Activated CD8-positive, alpha-beta memory T cell treated with anti-CD3 and anti-CD28 coated beads, Interleukin-2, amount 50 U/mL, for 1 hour (primary cell): ENCODE measurements around the gene CIAO3.
"Not testable (repeated sequence)": the region's sequence is repeated elsewhere in the genome, so short reads cannot be mapped to it uniquely, and the experiment has no call there.

ENCODE experiments used
- DNase-seq: peaks from one replicate; pipeline ENCODE4 v3.0.0-alpha.2; 2020; ENCODE audit errors: extremely low read depth

The CIAO3 gene

DNA sequence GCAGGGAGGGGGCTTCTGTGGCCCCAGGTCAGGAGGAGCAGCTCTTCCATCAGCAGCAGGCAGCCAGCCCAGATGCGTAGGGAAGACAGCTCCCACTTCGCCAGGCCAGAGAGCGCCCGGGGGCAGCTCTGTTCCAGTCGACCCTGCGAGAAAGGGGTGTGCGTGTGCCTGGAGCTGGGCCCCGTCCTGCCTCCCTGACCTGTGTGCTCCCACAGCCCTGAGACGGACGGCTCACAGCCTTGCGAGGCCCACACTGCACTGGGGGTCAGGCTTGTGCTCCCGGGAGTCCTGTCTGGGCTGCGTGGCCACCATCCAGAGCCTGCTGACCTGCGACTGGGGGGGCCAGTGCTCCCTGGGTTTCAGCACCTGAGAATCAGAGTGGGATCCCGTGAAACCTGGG lies 19.3 kb upstream of the CIAO3 start:
- DNase-seq = no peak

DNA sequence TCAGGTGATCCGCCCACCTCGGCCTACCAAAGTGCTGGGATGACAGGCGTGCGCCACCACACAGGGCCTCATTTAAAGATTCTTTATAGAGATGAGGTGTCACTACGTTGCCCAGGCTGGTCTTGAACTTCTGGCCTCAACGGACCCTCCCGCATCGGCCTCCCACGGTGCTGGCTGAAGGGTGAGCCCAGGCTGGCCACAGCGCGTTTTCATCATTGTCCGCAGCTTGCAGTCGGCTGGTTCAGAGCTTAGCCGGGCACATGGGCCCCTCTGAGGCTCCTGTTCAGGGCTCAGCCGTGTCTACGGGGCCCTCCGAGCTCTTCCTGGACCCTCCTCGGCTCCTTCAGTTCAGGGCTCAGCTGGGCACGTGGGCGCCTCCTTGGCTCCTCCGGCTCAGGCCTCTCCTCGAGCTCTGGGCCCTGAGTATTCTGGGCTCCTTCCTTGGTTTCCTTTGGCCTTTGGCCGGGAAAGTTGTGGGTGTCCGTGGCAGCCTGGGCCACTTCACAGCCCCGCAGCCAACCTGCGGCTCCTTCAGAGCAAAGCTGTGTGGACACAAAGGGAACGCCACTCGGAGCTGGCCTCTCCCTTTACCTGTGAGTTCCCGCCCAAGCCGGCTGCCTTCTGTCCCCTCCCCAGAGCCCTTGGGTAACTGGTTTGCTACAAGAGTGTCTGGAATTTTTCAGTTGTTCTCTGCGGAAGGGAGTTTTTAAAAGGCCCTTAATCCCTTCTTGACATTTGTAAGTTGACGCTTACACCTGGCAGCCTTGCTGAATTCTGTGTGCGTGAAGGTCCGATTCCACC lies 18.5 kb upstream of the CIAO3 start:
- DNase-seq = no peak

DNA sequence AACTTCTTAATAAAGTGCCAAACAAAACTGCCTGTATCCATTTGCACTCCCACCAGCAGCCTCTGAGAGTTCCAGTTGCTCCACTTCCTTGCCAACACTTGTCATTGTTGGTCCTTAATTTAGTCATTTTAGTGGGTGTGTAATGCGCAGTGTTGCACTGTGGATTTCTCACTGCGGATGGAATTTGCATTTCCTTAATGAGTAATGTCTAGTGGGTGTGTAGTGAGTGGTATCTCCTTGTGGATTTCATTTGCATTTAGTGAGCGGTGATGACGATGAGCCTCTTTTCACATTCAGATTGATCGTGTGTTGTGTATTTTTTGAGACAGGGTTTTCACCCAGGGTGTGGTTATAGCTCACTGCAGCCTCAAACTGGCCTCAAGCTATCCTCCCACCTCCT lies 15.6 kb upstream of the CIAO3 start:
- no peak for DNase-seq

DNA sequence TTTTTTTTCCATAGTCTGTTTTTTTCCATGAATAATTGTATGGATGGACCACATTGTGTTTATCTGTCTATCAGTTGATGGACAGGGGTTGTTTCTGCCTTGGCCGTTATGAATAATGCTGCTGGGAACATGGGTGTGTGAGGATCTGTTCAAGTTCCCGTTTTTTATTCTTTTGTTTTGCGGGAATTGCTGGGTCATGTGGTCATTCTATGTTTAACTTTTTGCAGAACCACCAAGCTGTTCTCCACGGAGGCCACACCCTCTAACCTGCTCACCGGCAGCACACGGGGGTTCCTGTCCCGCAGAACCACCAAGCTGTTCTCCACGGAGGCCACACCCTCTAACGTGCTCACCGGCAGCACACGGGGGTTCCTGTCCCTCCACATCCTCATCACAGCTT lies 13.9 kb upstream of the CIAO3 start:
- no peak for DNase-seq

DNA sequence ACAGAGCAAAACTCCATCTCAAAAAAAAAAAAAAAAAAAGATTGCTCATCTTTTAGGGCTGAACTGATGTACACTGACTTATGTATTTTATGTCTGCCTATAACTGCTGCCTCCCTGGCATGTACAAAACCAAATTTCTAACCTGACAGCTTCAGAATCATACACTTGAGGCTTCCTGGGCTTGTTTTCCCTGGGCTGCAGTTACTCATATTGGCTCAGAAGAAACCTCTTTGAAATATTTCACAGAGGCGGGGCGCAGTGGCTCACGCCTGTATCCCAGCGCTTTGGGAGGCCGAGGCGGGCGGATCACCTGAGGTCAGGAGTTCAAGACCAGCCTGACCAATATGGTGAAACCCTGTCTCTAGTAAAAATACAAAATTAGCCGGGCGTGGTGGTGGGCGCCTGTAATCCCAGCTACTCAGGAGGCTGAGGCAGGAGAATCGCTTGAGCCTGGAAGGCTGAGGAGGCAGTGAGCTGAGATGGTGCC lies 13.4 kb upstream of the CIAO3 start:
- not testable (repeated sequence) for DNase-seq

DNA sequence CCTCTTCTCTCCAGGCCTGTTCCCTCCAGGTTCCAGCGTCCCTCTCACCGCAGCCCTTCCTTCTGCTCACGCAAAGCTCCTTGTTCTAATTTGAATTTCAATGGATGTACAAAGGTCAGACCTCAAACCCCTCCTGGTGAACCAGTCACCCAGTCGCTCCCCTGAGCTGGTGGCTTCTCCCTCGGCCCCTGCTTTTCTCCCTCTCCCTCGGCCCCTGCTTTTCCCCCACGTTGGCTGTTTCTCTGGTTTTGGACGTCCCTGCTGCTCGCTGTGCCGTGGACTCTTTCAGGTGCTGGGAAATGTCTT lies 11.2 kb upstream of the CIAO3 start:
- no peak for DNase-seq

DNA sequence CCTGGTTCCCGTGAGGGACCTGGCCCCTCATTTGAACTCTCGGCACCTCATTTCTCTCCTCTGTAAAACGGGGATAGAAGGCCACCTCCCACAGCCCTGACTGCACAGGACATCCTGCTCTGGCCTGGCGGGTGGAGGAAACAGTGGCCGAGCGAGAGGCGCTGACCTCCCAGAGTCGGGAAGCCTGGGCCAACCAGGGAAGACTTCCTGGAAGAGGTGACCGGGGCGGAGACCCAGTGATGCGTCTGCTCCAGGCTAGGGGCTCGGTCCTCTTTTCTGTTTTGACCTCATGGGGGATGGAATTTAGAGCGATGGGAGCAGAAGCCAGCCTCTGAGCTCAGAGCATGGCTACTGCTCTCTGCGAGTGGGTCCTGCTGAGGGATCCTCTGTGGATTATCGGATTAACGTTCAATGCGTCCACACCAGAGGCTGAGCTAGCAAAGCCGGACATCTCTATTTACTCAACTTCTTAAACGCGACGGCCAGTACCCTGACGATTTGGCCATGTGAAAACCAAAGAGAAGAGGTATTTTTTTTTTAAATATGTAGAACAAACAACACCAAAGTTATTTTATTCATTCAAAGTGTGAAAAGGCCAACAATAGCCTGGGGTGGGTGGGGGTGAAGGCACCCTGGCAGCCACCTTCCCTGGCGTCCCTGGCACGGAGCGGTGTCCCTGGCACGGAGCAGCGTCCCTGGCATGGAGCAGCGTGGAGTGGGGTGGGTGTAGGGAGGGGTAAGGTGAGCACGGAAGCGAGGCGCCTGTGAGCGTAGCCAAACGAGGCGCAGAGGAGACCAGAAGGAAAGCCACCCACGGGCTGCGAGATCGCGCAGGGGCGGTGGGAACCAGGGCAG lies 10.6 kb upstream of the CIAO3 start:
- DNase-seq = no peak

DNA sequence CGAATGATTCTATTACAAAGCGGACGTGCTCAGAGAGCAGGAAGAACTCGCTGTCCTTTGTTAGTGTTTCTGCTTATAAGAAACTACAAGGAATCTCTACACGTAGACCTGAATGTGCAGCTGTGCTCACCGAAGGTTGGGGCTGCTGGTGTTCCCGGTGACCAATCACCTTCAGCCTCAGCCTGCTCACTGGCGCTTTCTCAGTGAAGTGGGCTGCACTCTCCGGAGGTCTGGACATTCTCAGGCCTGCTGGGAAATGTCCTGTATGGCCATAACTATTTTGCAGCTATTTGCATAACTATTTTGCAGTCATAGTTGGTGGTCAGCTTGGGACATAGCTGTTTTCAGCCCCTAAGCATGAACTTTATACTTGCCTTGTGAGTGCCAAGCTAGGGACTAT lies 9.7 kb upstream of the CIAO3 start:
- DNase-seq = no peak

DNA sequence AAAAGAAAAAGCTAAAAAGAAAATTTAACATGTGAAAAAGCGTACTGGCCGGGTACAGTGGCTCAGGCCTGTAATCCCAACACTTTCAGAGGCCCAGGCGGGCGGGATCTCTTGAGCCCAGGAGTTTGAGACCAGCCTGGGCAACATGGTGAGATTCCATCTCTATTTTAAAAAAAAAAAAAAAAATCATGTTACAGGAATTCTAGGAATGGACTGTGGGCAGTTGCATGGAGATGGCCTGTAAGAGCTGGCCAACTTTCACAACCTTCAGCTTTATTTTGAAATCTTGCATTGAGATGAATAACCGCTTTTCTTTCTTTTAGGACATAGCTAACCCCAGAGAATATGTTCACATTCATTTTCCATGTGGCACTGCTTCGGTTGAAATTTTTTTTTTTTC lies 8.2 kb upstream of the CIAO3 start:
- DNase-seq = no peak

DNA sequence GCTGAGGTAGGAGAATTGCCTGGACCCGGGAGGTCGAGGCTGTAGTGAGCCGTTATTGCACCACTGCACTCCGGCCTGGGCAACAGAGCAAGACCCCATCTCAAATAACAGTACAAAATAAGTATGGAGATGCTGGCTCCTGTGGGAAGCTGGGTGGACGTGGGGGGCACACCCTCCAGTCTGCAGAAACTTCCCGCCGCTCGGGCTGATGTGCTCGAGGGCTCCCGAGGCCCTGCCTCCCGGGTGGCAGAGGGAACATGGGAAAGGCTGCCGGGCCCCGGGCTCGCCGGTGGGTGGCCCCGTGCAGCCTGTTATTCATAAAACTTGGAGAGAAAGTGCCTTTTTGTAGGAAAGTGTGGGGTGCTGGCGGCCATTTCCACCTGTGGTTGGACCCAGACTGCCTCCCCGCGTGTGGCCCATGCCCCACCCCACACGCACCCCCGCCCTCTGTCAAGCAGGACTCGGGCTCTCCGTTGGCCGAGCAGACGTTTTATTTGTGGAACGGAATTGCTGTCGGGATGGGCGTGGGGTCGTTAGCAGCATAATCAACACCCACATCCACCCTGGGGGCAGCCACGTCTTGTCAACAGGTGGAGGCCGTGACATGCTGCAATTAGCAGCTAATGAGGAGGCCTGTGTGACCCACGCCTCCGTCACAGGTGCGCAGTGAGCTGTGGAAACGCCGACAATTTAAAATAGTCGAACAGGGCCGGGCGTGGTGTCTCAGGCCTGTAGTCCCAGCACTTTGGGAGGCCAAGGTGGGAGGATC lies 7.4 kb upstream of the CIAO3 start:
- DNase-seq = no peak

DNA sequence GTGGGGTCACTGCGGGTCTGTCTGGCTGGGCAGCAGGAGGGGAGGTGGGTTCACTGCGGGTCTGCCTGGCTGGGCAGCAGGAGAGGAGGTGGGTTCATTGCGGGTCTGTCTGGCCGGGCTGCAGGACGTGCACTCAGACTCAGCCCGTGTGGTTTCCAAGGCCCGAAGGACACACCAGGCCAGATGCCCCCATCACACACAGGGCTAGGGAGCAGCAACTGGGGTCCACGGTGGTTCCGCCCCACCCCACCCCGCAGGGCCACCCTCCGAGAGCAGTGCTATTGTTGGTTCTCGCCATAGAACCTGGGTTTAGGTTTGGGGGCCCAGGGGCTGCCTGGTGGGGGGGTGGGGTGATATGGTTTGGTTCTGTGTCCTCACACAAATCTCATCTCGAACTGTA lies 5.8 kb upstream of the CIAO3 start:
- DNase-seq = no peak

DNA sequence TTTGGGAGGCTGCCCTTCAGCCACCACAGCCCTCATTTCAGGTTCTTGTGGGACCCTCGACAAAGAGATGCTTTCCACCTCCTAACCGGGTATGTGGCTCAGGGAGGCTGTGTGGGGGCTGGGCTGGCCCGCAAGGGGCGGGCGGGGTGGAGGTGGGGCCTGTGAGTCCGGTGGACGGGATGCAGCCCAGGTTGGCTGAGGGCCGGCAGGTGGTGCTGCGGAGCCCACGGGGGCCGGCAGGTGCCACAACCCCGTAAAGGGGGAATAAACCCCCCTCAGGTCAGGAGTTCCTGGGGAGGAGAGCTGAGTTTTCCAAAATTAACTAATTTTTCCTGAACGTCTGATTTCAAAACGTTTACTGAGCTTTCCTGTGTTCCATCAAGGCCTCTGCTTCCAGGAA lies 4.9 kb upstream of the CIAO3 start:
- DNase-seq = no peak

DNA sequence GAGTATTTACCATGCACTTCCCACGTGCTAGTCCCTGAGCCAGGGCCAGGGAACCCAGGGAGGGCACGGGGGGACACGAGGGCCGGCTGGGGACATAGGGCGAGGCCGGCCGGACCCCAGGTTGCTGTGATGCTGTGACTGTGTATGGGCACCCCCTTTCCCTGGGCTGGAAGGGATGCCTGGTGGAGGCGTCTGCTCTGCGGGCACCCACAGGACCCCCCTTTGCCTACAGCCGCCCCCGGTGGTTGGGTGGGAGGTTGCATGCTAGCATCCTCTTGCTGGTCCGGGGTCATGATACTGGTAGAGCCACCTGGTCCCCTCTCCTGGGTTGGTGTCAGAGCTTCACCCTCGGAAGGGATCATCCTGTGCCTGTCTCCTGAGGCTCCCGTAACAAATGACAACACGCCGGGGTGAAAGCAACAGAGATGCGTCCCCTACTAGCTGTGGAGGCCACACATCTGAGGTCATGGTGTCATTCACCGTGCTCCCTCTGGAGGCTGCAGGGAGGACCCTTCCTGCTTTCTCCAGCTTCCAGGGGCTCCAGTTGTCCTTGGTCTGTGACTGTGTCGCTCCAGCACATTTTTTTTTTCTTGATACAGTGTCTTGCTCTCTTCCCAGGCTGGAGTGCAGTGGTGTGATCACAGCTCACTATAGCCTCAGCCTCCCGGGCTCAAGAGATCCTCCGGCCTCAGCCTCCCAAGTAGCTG lies 3.1 kb upstream of the CIAO3 start:
- DNase-seq = no peak

DNA sequence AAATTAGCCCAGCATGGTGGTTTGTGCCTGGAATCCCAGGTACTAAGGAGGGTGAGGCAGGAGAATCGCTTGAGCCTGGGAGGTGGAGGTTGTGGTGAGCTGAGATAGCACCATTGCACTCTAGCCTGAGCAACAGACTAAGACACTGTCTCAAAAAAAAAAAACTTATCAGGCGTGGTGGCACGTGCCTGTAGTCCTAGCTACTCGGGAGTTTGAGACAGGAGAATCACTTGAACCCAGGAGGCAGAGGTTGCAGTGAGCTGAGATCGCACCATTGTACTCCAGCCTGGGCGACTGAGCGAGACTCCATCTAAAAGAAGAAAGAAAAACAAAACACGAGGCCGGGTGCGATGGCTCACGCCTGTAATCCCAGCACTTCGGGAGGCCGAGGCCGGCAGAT lies 2.1 kb upstream of the CIAO3 start:
- DNase-seq = not testable (repeated sequence)

DNA sequence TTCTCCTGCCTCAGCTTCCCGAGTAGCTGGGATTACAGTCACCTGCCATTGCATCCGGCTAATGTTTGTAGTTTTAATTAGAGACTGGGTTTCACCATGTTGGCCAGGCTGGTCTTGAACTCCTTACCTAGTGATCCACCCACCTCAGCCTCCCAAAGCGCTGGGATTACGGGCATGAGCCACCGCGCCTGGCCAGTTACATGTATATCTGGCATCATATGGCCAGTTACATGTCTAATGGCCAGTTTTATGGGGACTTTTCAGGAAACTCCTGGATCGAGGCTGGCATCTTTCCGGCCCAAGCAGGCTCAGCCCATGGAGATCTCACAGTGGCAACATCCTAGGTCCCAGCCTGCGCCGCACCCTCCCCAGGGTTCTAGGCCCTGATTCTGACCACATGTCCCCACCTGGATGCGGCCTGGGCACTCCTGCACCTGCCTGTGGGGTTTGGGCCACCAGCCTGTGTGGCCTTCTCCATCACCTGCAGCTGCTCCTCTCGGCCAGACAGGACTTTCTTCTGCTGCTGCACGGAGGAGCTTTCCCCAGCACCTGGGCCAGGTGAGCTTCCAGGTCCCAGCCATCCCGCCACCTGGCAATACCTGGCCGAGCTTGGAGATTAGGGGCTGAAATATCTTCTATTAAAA lies 1.3 kb upstream of the CIAO3 start:
- DNase-seq = no peak

DNA sequence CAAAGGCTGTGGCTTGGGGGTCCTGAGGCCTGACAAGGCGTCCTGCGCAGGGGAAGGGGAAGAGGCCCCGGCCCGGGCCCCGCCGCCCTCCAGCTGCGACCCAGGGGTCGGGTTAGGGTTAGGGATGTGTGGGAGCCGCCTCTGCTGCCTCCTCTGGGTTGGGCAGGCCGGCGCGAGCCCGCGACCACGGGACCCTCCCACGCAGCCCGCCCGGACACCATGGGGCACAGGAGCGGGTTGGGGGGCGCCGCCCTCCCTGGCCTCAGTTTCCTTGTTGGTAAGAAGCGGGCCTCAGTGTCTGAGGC lies 386 bp downstream of the CIAO3 start:
- no peak for DNase-seq

DNA sequence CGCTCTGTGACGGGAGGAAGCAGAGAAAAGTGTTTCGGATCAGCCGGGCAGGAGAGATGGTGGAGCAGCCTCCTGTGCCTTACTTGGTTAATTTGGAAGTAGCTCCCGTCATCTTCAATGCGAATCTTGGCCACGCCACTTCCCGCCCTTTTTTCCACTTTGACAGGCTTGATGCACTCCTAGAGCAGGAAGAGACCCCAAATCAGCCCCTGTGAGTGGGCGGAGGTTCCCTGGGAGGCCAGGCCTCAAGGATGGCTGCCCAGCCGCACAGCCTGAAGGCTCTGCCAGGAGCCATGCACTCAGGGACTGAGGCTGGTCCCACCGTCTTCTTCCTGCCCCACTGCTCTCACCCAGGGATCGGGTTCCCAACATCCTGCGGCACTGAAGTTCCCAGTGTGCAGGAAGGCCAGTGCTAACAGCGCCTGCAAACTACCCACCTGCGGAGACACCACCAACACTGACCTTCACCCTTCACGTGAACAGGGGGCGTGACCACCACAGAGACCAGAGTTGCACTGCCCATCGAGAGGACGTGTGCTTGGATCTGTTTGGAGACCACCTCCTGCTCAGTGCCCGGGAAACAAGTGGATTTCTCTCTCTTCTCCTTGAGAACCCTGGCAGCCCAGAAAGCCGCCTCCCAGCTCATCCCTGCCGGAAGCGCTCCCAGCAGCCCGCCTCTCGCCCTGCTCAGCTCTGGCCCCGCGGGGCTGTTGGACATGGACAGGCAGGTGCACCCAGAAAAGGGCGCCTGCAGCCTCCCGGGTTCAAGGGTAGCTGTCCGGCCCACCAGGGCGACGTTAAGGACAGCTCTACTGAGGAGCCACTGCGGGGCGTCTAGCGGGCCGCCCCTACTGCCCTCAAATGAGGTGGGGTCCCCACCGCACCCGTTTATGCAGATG lies 988 bp downstream of the CIAO3 start:
- no peak for DNase-seq

DNA sequence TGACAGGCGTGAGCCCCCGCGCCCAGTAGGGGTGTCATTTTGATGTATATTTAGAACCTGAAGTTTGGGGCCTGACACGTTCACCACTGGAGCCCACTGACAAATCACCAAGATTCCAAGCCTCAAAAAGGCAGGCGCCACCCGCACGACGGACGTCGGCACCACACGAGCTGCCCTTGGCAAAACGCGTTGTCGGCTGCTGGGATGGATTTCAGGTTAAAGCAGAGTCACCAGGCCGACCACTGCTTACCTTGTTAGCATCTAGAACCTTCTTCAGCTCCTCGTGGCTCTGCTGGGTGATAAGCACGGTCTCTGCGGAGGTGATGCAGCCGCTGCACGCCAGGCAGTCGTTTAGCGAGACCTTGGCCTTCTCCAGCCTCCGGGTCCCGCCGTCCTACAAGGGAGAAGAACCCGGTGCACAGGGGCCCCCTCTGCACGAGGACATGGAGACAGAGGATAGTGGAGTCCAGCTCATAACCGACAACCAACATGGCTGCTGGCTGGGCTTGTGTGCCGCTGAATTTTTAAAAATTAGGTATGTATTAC lies 3.8 kb downstream of the CIAO3 start:
- no peak for DNase-seq

DNA sequence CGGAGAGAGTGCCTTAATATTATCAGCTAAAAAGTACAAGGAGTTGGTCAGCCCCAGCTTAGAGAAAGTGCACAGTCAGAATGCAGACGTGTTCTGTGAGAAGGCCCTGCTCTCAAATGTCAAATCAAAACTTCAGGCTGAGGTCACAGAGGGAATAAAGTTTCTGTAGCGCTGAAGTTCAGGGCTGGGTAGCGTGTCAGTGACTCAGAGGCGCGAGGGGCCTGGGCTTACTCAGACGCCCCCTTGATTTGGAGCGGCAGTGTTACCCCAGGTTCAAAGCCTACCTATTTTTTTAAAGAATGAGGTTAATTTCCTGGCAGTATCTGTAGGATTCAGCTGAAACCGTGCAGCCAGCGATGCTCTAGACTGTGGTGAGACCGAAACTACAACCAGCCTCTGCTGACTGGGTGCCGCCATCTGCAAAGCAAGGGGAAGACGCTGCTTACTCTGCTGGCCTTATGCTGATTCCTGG lies 4.8 kb downstream of the CIAO3 start:
- DNase-seq = no peak
